GF-D8 (cell line): Measurements from ENCODE around the gene C17orf58.
"Not testable (repeated sequence)": the region's sequence is repeated elsewhere in the genome, so short reads cannot be mapped to it uniquely, and the experiment has no call there.

Experiments used
- DNase-seq: peaks from one replicate; lab custom pipeline; 2025; lab: John Stamatoyannopoulos, UW

Gene C17orf58

GRCh38 chr17:67996301-67997171 lies at the start of gene C17orf58:
TSS of gene C17orf58 (minus strand) at chr17:67996469. CDS start at chr17:67996198, 271 bp downstream.
- DNase-seq: not testable (repeated sequence)

- no peak for DNase-seq
Measured at GRCh38 chr17:68036304-68037147, 40.3 kb upstream of the C17orf58 start.

DNA sequence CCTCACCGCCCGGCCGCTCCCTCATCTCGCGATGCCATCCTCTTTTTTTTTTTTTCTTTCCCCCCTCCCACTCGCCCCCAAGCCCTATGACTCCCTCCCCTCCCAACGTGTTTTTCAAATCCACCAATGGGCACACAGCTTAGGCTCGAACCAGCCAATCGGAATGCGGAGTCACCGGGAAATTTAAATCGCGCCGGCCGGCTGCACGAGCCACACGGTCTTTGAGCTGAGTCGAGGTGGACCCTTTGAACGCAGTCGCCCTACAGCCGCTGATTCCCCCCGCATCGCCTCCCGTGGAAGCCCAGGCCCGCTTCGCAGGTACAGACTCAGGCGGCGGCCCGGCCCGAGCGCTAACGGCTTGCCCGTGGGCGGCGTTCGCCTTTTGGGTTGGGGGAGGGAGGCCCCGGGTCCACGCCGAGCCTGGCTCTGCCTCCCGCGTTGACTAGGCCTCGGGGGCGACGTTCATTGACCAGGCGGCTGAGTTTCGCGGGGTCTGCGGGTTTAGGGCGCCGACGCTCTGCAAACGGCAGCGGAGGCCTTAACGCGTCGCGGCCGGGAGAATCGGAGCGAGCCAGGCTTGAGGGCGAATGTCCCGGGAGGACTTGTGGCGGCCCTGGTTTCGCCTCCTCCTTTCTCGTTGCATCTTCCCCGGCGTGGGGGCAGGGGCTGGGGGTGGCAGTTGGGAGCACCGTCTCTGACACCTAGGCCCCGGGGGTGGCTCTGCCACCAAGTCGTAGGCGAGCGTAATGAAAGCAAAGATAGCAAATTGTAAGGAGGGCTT lies 39.4 kb upstream of the C17orf58 start, which contains the start of gene KPNA2:
Gene KPNA2 (plus strand): TSS at position 213 of the 781 bp plus-strand sequence. CDS start 1,398 bp downstream, outside the sequence.
- peak; percentile 93 for DNase-seq

GRCh38 chr17:68035131-68035522 lies 38.9 kb upstream of the C17orf58 start:
- DNase-seq: peak; percentile 93

DNA sequence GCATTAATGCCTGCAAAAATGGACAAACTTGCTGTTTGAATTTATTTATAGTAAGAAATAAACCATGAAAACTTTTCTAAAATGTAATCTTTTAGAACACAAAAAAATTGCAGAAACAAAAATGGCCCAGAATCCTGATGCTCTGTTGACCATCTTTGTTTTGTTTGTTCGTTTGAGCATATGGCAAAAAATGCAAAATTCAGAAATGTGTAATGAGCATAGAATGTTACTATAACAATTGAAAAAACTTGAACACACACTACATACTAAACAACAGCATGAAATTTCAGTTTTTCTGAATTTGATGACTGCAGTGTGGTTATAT lies 38.1 kb upstream of the C17orf58 start:
- no peak for DNase-seq

DNA sequence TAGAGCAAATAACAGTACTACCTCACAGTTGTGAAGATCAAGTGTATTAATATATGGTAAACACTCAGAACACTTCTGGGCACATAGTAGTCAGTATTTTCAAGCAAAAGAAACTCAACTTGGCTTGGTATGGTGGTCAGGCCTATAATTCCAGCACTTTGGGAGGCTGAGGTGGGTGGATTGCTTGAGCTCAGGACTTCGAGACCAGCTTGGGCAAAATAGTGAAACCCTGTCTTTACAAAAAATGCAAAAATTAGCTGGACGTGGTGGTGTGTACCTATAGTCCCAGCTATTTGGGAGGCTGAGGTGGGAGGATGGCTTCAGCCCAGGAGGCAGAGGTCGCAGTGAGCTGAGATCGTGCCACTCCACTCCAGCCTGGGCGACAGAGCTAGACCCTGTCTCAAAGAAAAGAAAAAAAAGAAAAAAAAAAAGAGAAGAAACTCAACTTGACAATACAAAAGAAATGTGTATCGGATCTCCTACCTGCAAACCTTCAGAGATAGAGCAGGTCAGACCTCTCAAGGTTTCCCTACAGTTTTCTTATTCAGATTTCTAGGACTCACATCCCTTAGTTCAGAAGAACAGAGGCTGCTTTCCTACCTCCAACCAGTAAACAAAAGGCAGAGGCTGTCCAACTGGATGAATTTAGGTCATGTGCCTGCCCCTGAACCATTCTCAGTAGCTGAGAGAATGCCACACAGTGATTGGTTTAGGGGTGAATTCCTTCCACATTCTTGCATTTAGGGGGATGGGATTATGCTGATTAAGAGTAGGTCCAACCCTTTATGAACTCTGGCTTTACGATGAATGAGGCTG lies 37.6 kb upstream of the C17orf58 start:
- no peak for DNase-seq

DNA sequence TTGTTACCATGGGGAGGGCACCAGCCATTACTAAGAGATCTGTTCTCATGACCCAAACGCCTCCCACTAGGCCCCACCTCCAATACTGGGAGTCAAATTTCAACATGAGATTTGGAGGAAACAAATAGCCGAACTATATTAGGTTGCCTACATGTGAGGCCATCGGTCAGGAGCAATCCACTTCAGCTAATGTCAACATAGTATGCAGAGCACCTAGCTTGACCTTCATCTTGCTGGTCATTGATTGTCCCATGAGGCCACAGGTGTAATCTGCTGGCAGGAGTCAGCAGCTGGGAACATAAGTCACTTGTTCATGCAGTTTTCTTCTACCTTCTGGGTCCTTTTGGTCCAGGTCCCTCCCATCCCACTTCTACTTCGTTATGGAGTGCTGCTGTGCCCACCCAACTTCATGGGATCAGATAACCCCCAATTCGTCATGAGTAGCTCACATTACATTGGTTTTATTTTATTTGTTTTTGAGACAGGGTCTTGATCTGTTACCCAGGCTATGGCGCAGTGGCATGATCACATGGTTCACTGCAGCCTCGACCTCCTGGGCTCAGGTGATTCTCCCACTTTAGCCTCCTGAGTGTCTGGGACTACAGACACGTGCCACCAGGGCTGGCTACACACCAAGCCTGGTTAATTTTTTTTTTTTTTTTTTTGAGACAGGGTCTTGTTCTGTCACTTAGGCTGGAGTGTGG lies 33.4 kb upstream of the C17orf58 start:
- no peak for DNase-seq

GRCh38 chr17:68022547-68022946 lies 26.3 kb upstream of the C17orf58 start:
- DNase-seq: not testable (repeated sequence)

DNA sequence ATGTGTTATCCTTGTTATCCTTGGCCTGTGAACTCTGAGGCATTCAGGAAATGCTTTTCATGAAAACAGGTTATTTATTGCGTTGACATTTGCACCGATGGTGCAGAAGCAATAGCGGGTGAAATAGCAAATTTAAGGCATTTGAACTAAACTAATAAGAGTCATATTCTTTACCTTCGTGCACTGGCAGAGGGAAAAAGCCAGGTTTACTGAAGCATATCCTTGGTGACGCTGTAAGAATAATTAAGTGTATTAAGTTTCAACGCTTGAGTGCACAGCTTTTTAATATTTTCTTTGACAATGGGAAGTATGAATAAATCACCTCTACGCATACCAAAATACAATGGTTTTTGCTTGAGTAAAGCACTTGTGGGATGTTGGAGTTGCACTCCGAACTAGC lies 25.7 kb upstream of the C17orf58 start:
- DNase-seq: no peak

DNA sequence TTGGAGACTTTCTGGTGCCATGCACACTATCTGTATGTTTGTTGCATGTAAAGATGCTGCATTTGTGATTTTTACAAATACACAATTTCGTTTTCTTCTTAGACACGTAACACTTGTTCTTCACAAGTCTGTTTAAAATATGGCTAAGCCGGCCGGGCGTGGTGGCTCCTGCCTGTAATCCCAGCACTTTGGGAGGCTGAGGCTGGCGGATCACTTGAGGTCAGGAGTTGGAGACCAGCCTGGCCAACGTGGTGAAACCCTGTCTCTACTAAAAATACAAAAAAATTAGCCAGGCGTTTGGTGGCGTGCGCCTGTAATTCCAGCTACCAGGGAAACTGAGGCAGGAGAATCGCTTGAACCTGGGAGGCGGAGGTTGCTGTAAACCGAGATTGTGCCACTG lies 24.5 kb upstream of the C17orf58 start:
- not testable (repeated sequence) for DNase-seq

GRCh38 chr17:68020409-68020756 lies 24.1 kb upstream of the C17orf58 start:
- DNase-seq: no peak

DNA sequence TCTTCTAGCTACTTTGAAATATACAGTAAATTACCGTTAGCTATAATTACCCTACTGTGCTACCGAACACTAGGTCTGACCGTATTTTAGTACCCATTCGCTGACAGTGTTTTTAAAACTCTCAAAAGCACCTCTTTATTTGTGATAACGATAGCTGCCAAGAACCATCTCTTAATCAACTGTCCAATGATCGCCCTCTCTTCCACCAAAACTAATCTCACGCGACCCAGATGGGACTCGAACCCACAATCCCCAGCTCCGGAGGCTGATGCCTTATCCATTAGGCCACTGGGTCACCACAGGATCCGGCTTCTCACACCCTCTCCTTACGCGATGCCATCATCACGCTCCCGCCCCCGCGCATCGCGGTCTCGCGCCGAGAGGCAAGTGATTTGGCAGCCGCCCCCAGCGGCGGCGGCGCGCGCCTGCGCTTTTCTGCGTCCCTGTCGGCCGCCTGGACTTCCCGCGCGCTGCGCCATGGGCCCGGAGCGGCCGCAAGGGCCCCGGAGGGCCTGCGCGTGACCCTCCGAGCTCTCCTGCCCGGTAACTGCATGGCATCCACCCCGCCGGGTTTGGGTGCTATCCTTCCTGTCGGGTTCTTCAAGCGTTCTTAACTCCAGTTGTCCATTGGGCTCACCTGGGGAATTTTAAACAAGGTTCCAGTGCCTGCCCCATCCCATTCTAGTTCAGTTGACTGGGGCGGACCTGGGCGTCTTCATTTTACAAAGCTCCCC lies 23.6 kb upstream of the C17orf58 start:
- peak; percentile 94 for DNase-seq

DNA sequence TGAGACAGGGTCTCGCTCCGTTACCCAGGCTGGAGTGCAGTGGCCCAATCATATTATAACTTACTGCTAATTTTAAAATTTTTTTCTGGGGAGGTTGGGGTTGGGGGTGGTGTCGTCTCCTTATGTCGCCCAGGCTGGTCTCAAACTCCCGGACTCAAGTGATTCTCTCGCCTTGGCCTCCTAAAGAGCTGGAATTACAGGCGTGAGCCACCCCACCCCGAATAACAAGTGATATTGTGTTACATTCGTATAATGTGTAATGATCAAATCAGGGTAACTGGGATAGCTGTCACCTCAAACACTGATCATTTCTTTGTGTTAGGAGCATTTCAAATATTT lies 23.0 kb upstream of the C17orf58 start:
- no peak for DNase-seq

- not testable (repeated sequence) for DNase-seq
Measured at GRCh38 chr17:68018493-68018892, 22.2 kb upstream of the C17orf58 start.

DNA sequence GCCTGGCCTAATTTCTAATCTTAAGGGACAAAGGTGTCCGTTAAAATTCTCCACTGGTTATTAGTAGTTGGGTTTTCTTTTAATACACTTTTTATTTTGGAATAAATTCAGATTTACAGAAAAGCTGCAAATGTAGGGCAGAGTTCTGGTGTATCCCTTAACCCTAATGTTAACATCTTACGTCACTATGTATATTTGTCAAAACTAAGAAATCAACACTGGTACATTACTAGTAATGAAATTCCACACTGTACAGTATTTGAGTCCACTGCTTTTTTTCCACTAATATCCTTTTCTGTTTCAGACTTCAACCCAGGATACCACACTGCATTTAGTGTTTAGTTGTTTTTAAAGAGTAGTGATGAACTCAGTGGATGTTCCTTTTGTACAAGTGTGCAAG lies 20.6 kb upstream of the C17orf58 start:
- no peak for DNase-seq

- no peak for DNase-seq
Measured at GRCh38 chr17:68015081-68015723, 18.9 kb upstream of the C17orf58 start.

GRCh38 chr17:68013385-68013784 lies 17.1 kb upstream of the C17orf58 start:
- peak; percentile 38 for DNase-seq

- no peak for DNase-seq
Measured at GRCh38 chr17:68011199-68011665, 15.0 kb upstream of the C17orf58 start.

DNA sequence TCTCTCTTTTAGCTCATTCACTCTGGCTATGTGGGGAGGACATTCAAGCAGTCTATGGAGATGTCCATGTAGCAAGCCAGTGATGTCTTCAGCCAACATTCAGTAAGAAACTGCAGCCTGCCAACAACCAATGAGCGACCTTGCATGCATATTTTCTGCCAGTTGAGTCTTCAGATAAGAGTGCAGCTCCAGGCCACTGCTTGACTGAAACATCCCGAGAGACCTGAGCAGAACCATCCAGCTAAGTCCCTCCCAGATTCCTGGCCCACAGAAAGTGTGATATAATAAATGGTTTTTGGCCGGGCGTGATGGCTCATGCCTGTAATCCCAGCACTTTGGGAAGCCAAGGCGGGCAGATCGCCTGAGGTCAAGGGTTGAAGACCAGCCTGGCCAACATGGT lies 10.5 kb upstream of the C17orf58 start:
- no peak for DNase-seq

GRCh38 chr17:68004201-68004600 lies 7.9 kb upstream of the C17orf58 start:
- DNase-seq: no peak
